Heart left ventricle (tissue), 11 donors: ENCODE measurements around the gene ARID5A. TPM values are rescaled to one million over a fixed set of nuclear protein-coding genes. Genes with fewer than 3 reads are reported as not detected.

Experiments
- polyA plus RNA-seq, 2 donors: library from polyadenylated mRNA; stranded (reverse); fragments of 200-250 nt; gene quantifications; one replicate each; pipeline ENCODE4 v1.2.3, GENCODE V29; 2013
- total RNA-seq, 9 donors: library from RNA; depleted of rRNA in 2 of 9; stranded (reverse); fragments of >200 nt in 2 of 9; fragmentation: NEBNext Ultra II Directional in 3 of 9; extraction: Animal tissue kit (Norgen Biotek cat#: 25700) in 3 of 9; gene quantifications; one replicate each; pipeline versions ENCODE4 v1.1.0 to v1.2.4, GENCODE V29; 2016 to 2023
- donor health status: ischemic (EF 13 %, LVEDD 7.1; RV severe dilation, severe dysfunction).
- donor health status: healthy with polysubstance abuse.
- donor health status: DM: no; HTN: yes; CAD: no.
- donor health status: DM: no; HTN: no; CAD: no.
- donor health status: ischemic (EF 25% LVEDD 5.7; RV mildly dilated, moderate dysfunction).
- donor health status: healthy.
- donor health status: DM: yes; HTN: yes; CAD: no.
- donor health status: PGD.
- donor health status: nonischemic (EF 23%, LVEDD 6.1; RV moderate dilation, normal function).

ARID5A gene
- total and polyA plus RNA-seq, 11 donors, result 13.3 to 50.2 (median 35.6) TPM

Other genes starting within 250 kb of the ARID5A start
- gene SNRNP200, start 231.2 kb upstream of the ARID5A start, total RNA-seq, result 10 to 100 TPM; 54.6 to 85.5 (median 66.6) TPM
- gene SNRNP200, start 231.2 kb upstream of the ARID5A start, polyA plus RNA-seq, result 10 to 100 TPM; 38.8 to 71.2 TPM
- 1 to 10 TPM in 7 of 9 donors, under 1 TPM in 2; 0.65 to 3.8 (median 1.5) TPM for gene ITPRIPL1, start 211.4 kb upstream of the ARID5A start, total RNA-seq
- under 1 TPM; 0.80 to 0.83 TPM for gene ITPRIPL1, start 211.4 kb upstream of the ARID5A start, polyA plus RNA-seq
- gene NCAPH, start 201.0 kb upstream of the ARID5A start, total RNA-seq, result 1 to 10 TPM in 1 of 9 donors, under 1 TPM in 8; 0.19 to 7.4 (median 0.48) TPM
- gene NCAPH, start 201.0 kb upstream of the ARID5A start, polyA plus RNA-seq, result under 1 TPM; 0.46 to 0.64 TPM
- gene NEURL3, start 31.4 kb upstream of the ARID5A start, total RNA-seq, result under 1 TPM in 2 of 9 donors, not detected in 7; 0.27 to 0.75 TPM
- gene NEURL3, start 31.4 kb upstream of the ARID5A start, polyA plus RNA-seq, result under 1 TPM in 1 of 2 donors, not detected in 1; 0.07 TPM
- 10 to 100 TPM; 22.7 to 38.0 (median 30.7) TPM for gene KANSL3, start 101.6 kb downstream of the ARID5A start, total RNA-seq
- gene KANSL3, start 101.6 kb downstream of the ARID5A start, polyA plus RNA-seq, result 10 to 100 TPM; 13.8 to 24.0 TPM
- gene FER1L5, start 106.0 kb downstream of the ARID5A start, total RNA-seq, result under 1 TPM in 2 of 9 donors, not detected in 7; 0.02 to 0.15 TPM
- gene FER1L5, start 106.0 kb downstream of the ARID5A start, polyA plus RNA-seq, result under 1 TPM; 0.01 to 0.11 TPM
- gene LMAN2L, start 203.3 kb downstream of the ARID5A start, total RNA-seq, result 10 to 100 TPM; 15.1 to 27.8 (median 20.5) TPM
- 10 to 100 TPM; 11.3 to 38.5 TPM for gene LMAN2L, start 203.3 kb downstream of the ARID5A start, polyA plus RNA-seq
- gene CNNM4, start 224.2 kb downstream of the ARID5A start, total RNA-seq, result 10 to 100 TPM; 13.1 to 47.7 (median 28.7) TPM
- 10 to 100 TPM; 11.3 to 12.7 TPM for gene CNNM4, start 224.2 kb downstream of the ARID5A start, polyA plus RNA-seq